GM21737 (cell line): ENCODE data around the gene ZNF628.

ENCODE experiments used
- ATAC-seq: cut with Tn5 transposase; IDR thresholded peaks from one replicate; pipeline ENCODE4 v1.9.1; 2021; ENCODE audit warnings: mild to moderate bottlenecking, moderate library complexity; ENCODE audit not compliant: unreplicated experiment

The ZNF628 gene

GRCh38 chr19:55464662-55465054 lies 11.8 kb upstream of the ZNF628 start, which contains the start of gene C19orf85:
TSS of gene C19orf85 (minus strand) at chr19:55464751. CDS start at chr19:55464554, 197 bp downstream.
- ATAC-seq: no peak

- no peak for ATAC-seq
Observed at GRCh38 chr19:55465460-55466240, 10.8 kb upstream of the ZNF628 start.

- ATAC-seq: no peak
Observed at GRCh38 chr19:55466241-55466614, 10.2 kb upstream of the ZNF628 start.

- no peak for ATAC-seq
Observed at GRCh38 chr19:55467236-55468053, 9.0 kb upstream of the ZNF628 start.

- ATAC-seq: no peak
Observed at GRCh38 chr19:55468054-55468393, 8.4 kb upstream of the ZNF628 start.

- no peak for ATAC-seq
Observed at GRCh38 chr19:55471266-55471665, 5.2 kb upstream of the ZNF628 start.

- ATAC-seq: no peak
Observed at GRCh38 chr19:55472463-55472862, 4.0 kb upstream of the ZNF628 start.

GRCh38 chr19:55473225-55474012 lies 3.0 kb upstream of the ZNF628 start:
- ATAC-seq: no peak

- ATAC-seq: no peak
Observed at GRCh38 chr19:55474269-55475265, 1.9 kb upstream of the ZNF628 start.

GRCh38 chr19:55477905-55478304 lies 1.5 kb downstream of the ZNF628 start:
- ATAC-seq: no peak

- ATAC-seq: no peak
Observed at GRCh38 chr19:55478364-55478763, 1.9 kb downstream of the ZNF628 start.

GRCh38 chr19:55479045-55479444 lies 2.6 kb downstream of the ZNF628 start:
- ATAC-seq: no peak

GRCh38 chr19:55479451-55480230 lies 3.2 kb downstream of the ZNF628 start:
- ATAC-seq: no peak

- ATAC-seq: no peak
Observed at GRCh38 chr19:55481148-55481793, 4.9 kb downstream of the ZNF628 start.

GRCh38 chr19:55481794-55482155 lies 5.4 kb downstream of the ZNF628 start:
- no peak for ATAC-seq

- no peak for ATAC-seq
Observed at GRCh38 chr19:55482156-55482961, 5.9 kb downstream of the ZNF628 start.

GRCh38 chr19:55482967-55483705 lies 6.7 kb downstream of the ZNF628 start:
- ATAC-seq: no peak
